Stimulated activated CD4-positive, alpha-beta T cell treated with anti-CD3 and anti-CD28 coated beads, Interleukin-15, amount 100 ng/mL, for 24 hours (primary cell): Measurements from ENCODE around the gene AURKAIP1.

Experiments used
- DNase-seq: peaks from one replicate; pipeline ENCODE4 v3.0.0-alpha.2; 2020

AURKAIP1 gene

DNA sequence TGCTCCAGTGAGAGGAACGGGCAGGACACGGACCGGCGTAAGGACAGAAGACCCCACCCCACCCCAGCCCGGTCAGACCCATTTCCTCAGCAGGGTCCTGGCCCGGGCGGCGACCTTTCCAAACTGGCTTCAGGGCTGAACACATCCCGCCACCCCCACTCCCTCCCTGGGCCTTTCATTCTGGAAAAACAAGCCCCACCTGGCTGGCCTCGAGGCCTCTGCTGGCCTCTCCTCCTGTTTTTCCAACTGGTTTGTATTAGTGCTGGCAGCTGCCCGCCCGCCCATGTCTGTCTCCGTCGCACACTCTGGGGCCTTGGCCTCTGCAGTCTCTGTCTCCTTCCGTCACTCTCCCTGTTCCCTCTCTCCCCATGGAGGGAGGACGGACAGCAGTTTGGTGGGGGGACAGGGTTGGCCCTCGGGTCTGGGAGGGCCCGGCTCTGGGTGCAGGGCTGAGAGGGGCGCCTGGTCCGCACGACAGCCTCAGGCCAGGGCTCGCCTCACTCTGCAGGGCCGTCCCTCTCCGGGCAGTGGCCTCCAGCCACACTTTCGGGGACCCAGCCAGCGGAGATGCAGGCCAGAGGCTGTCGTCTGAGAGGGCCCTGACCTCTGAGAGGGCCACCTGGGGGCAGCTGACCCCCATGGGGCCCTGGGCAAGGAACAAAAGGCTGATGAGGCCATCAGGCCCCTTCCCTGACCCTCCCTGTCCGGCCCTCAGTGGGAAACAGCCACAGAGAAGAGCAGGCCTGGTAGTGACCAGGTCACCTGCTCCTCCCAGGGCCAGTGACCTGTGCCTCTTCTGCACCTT, 15.1 kb downstream of the AURKAIP1 start:
- no peak for DNase-seq

DNA sequence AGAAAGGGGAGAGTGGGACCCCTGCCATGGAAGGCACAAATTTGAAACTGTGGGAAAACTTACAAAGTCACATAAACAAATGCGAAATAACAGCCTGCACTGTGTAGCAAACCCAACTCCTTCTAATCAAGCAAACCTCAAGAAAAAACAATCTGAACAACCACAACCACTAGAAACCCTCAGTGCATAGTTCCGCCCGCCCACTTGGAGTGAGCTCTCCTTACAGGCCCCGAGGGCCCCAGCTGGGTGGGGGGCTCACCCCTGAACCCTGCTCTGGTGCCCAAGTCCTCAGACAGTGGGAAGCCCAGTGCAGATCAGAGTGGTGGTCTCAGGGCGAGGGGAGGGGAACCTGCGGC, 15.7 kb downstream of the AURKAIP1 start:
- no peak for DNase-seq

DNA sequence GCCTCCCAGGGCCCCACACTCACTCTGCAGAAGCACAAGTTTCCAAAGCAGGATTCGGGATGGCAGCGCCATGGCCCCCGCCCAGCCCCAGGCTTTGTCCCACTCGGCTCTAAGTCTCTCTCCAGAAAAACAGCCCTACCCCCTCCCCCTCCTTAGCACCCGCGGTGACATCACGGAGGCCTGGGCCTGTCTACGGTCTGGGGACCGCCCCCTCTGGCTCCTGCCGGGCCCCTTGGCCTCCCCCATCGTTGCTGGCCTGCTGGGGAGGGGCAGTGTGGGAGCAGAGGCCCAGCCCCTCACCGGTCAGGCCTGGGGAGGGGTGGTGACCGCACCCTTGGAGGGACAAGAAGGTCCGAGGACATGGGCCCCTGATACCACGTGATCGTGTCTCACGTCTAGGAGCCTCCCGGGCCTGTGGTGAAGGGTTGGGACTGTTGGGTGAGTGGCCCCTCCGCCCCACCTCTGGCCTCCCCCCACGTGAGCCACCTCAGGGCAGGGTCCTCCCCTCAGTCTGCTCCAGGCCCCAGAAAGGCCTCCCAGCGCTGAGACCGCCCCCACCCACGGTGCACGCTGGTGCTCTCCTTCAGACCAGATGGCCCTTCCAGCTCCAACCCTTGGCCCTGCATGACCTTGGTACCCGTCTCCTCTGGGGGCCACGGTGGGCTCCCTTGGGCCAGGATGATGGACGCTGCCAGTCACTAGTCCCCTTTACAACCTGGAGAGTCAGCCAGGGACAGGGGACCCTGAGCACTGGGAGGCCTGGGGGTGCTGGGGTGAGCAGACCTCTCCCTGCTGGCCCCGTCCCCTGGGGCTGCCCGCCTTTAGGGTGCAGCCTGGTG, 16.4 kb downstream of the AURKAIP1 start, which contains the start of gene MXRA8:
MXRA8 (minus strand) TSS at position 123 of the 839 bp plus-strand sequence; CDS start at position 72, 51 bp downstream.
- DNase-seq: no peak

DNA sequence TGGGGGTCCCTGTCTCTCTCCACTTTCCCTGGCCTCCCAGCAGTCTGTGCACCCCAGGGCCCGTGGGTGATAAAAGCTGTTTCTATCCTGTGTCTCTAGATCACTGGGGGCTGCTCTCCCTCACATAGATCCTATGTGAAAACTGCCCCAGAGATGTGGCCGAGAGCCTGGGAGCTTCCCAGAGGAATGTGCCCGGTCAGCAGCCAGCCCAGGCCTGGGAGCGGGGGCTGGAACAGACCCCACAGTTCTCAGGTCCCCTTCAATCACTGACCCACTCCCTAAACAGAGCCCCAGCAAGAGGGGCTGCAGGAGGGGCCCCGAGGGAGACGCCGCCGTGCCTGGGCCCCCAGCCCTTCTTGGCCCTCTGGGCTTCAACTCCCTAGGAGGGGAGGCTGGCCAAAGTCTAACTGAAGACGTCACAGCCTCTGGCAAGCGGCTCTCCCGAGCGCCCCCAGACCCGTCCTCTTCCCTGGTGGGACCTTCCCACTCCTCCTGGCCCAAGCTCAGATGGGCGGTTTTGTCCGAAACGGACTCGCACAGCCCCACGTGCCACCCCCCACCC, 17.1 kb downstream of the AURKAIP1 start:
- DNase-seq: no peak

DNA sequence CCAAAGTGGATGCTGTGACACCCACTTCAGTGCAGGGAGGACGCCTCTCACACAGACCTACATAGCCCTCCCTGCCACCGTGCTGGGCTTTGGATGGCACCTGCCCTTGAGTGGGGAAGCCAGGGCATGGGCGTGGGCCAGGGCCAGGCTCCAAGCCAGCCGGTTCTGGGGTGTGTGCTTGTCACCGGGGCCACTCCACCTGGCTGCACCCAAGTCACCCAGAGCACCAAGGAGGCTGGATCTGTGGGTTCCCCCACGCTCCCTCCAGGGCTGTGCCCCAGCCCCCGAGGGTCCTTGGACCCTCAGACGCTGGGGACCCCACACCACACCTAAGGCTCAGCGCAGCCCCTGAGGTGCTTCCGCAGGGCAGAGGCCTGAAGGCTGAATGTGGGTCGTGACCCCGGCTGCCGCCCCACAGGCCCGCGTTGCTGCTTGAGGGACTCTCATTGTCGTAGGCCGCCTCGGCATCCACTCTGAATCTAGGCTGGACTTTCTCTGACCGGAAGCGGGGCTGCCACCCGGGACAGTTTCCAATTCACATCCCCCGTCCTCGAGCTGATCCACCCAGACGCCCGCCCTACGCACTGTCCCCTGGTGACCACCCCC, 18.1 kb downstream of the AURKAIP1 start:
- no peak for DNase-seq

DNA sequence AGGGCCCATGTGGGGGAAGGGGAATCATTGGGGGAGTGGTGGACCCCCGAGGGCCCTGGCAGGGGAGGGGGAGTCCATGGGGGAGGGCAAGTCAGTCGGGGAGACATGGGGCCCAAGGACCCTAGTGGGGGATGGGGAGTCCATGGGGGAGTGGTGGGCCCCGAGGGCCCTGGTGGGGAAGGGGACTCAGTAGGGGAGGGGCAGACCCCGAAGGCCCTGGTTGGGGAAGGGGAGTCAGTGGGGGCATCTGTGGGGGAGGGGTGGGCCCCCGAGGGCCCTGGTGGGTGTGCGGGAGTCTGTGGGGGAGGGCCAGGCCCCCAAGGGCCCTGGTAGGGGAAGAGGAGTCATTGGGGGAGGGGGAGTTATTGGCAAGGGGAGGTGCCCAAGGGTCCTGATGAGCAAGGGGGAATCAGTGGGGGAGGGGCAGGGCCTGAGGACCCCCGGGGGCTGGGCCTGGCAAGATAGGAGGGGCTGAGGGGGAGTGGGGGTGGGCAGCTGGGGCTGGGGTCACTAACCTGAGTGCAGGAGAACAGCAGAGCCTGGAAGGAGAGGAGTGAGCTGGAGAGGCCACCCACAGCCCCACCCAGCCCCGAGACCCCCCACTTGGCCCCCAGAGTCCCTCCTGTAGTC, 18.7 kb downstream of the AURKAIP1 start:
- no peak for DNase-seq

DNA sequence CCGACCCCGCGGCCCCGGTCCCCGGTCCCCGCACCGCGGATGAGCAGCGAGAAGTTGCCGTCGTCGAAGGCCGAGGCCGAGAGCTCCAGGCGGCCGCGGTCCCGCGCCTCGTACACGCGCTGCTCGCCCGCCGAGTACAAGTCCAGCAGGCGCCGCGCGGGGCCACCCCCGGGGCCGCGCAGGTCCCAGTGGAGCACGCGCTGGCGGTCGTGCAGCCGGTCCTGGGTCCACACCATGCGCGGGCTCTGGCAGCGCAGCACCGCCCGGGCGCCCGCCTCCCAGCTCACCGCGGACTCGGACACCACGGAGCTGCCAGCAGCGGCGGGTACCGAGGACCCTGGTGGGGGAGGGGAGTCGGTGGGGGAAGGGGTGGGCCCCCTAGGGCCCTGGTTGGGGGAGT, 19.6 kb downstream of the AURKAIP1 start:
- peak; percentile 46 for DNase-seq

DNA sequence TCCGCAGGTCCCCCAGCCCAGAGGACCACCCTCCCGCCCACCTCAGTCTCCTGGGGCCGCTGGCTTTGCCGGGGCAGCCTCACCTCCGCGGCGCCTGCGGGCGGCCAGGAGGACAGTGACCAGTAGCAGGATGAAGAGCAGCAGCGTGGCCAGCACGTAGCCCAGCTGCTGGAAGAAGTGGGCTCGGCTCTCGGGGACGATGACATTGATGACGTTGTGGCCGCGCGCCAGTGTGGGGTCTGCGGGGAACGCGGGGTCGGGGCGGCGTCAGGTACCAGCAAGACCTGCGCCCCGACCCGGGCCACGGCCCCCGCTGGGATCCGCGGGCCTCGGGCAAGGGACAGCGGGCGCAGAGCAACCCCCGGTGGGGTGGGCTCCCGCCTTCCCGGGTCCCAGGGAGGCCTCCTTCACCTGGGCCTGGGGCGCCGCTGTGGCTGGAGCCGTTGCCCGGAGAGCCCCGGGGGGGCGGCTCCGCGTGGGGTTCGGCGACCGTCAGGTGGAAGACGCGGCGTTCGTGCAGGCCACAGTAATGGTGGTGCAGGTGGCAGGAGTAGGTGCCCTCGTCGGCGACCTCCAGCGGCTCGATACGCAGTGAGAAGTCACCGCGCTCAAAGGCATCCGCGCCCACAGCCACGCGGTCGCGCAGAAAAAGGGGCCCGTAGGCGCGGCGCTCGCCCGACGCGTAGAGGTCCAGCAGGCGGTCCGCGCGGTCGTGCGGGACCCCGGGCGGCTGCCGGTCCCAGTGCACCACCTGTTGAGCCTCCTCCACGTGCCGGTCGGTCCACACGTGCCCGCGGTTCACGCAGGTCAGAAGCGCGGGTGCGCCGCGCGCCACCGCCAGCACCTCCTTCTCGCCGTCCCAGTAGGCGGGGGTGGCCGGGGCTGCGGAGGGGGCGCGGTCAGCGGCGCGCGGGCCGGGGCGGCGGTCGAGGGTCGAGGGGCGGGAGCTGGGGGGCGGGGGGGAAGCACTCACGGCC, 20.4 kb downstream of the AURKAIP1 start:
- no peak for DNase-seq

DNA sequence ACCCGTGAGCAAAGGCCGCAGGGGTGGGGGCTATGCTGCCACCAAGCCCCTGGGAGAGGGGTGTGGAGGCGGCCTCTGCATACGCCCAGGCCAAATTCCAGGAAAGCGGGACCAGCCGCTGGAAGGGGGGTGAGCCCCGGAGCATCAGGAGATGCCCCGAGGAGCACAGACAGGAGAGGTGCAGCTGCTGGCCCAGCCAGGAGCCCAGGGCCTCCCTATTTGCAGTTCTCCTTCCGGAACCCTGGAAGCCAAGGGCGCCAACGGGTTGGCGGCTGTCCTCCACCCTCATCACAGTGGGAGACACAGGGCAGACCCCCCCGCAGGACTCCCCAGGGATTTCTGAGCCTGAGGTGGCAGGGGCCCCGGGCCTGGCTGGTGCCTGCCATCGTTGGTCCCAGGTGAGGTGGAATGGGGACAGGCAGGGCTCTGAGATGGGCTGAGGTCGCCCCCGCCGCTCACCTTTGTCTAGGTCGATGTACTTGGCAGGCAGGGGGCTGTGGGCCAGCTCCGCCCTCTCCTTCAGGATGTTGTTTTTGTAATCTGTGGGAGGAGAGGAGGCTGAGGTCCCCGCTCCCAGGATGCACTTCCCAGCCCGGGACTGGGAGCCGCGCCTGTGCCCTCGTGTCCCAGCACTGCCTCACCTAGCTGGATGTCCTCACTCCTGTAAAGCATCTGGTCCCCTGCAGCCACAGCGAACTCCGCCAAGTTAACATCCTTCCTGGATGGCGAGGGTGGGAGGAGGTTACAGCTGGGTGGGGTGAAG, 21.4 kb downstream of the AURKAIP1 start:
- DNase-seq: no peak

DNA sequence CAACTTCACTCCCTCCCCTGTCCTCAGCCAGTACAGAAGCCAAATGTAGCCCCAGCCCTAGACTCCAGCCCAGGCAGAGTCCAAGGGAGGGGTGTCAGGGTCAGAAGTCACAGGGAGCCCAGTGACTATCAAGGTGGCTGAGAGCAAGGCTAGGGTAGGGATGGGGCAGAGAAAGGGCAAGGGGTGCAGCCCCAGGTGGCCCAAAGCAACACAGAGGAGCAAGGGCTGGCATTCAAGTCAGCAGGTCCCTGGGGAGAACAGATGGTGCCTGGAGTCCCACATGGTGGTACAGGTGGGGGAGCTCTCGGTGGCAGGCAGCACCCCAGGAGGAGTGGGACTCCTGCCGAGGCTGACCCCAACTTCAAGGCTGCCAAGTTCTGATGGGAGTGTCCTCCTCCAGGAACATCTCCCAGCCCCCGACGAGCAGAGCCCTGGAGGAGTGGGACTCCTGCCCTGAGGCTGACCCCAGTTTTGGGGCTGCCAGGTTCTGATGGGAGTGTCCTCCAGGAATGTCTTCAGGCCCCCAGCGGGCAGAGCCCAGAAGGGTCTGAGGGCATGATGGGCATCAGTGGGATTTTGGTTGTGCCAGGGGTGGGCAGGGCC, 22.1 kb downstream of the AURKAIP1 start:
- DNase-seq: no peak

DNA sequence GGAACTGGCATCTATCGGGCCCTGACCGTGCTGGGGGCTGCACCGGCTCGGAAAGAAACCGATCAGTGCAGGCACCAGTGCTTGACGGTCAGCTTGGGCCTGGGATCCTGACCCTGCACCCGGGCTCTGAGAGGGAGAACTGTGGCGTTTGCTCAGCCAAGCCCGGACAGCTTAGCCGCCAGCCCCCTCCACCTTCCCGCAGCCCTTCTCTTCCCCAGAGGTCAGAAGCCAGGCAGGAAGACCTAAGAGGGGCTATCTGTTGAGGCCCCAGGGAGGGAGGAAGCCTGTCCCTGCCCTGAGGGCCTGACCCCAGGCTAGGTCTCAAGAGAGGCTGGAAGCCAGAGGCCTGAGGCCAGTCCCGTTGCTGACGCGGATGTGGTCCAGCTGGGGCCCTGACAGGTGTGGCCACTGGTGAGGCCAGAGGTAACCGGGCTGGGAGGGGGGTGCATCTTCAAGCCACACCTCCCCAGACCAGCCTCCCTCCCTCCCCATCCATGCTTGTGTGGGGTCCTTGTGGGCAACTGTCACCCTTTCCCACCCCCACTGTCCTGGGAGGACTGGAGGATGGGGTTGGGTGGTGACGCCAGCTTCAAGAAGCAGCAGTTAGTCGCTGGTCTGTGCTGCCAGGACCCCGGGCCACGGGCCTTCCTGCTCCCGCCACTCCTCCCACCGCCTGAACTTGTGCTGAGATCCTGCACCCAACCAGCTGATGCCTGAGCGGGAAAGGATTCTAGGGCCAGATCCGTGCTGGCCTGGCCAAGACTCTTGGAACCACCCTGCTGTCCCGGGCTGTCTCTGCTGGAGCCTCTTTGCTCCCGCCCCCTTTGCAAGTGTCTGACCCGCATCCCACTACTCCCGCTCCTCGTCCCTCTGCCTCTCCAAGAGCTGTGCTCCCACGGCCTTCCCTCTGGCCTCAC, 23.2 kb downstream of the AURKAIP1 start:
- DNase-seq: no peak

DNA sequence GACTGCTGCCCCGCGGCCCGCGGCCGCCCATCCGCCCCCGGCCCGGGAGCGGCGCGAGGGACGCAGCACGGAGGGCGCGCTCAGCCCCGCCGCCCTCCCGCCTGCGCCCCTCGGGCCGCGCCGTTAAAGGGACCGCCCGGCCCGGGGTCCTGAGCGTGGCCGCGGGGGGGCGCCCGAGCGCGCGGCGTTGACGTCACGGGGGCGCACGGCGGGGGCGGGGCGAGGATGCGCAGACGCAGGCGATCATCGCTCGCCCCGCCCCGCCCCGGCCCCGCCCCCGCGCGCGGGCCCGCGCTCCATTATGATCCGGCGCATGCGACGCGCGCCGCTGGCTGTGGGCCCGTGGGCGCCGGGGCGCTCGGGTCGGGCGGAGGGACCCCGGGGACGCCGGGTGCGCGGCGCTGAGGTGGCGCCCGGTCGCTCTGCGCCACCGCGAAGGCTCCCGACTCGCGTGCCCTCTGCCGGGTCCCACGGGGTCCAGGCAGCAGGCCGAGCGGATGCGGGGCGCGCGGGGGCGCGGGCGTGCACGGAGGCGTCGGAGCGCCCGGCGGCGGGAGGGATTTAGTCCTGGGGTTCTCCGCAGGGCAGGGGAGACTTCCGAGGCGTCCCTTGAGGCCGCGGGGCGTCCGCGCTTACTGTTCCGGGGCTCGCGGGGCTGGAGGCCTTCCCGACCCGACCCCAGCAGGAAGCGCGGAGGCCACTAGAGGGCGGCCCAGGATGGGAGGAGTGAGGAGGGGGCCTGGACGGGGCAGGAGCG, 25.6 kb downstream of the AURKAIP1 start, which contains the start of gene DVL1:
DVL1 (minus strand) TSS at position 163 of the 757 bp plus-strand sequence. CDS start 353 bp downstream, outside the sequence.
- DNase-seq: peak; percentile 74

DNA sequence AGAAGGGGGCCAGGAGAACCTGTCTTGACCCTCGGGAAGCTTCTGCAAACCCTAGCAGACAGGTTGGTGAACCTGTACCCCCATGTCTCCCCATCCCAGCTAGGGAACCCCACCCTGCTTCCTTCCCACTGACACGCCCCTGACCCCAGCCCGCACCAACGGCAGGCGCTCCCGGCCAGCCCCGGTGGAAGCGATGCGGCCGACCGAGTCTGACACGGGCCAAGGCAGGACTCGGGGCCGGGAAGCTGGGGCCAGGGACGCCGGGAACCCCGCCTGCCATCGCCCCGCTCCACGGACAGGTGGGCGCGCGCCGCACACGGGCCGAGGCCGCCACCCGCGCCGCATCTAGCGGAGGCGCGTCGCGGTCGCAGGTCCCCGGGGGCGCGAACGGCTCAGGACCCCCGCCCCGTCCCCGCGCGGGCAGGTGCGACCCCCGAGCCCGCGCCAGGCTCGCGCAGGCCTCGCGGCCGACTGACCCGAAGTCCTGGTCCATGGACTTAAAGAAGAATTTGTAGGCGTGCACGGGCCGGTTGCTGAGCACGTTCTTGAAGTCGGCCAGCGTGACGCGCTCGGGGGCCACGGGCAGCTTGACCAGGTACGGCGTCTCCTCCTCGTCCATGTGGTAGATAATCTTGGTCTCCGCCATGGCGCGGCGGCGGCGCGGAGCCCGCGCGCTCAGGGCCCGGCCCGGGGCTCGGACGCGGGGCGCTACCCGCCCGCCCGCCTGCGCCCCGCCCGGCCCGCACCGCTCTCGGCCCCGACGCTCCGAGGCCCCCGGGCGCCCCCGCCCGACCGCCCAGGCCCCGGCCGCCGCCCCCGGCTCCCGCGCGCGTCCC, 26.4 kb downstream of the AURKAIP1 start:
- no peak for DNase-seq

DNA sequence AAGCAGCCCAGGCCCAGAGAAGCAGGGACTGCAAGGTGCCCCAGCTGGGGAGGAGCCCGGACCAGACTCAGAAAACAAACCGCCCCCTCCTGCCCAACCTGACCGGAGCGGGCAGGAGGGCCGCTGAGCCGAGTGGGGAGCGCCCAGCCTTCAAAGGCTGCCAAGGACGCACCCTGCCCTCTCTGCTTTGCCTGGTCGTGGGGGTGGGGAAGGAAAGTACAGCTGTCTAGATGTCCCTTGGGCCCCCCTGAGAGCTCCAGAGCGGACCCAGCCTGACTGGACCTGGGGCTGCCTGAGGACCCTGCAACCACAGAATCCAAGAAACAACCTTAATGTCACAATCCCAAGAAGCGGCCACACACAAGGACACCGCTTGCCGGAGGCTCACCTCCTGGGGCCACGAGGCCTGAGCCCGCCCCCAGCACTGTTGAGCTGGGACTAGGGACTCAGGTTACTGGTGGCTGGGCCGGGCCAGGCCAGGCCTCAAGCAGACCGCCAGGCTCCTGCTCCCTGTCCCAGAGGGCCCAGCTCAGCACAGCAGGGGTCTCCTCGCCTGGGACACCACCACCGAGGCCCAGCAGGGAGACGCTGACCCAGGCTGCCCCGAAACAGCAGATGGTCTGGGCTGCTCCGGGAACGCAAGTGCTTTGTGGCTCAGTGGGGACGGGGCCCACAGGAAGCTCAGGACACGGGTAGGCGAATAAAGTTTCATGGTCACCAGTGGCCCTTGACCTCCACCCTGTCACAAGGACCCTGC, 27.2 kb downstream of the AURKAIP1 start:
- DNase-seq: no peak

DNA sequence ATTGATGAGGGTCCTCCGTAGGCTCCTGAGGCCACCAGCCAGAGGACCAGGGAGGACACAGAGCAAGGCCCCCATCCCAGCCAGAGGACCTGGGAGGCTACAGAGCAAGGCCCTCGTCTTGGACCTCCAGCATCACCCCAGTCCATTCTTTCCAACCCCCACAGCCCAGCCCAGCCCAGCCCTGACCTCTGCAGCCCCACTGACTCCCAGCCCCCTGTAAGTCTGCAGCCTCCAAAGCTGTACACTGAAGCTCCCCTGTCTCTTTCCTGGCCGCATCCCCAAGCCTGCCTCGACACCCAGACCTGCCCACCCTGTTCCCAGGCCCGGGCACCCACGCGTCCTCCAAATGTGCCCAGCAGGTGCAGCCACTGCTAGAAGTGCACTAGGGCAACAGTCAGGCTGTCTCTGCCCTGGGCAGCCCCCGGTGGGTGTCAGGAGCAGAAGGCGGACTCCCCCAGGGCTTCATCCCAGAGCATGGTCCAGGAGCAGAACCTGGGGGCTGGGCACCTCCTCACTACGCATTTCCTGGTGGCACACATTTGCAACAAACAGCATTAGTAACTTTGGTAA, 27.9 kb downstream of the AURKAIP1 start:
- no peak for DNase-seq

DNA sequence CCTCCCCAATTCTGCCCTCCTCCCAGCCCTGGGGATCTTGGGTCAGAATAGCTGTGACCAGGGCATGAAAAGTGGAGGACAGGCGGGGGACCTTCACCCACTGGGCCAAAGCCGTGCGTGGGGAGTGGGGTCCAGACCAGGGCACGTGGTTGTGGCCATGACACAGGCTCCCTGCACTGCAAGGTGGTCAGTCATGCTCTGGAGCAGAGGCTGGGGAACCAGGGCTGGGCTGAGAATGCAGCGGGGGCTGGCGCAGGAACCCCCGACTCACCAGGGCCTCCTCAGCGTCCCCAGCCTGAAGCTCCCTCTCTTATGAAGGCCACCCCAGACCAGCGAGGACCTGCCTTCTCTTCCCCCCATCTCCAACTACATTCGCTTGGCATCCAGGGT, 28.5 kb downstream of the AURKAIP1 start:
- no peak for DNase-seq
